HepG2 (cell line): ENCODE data around the gene BCAS3.

Experiments used
- ZFP90 ChIP-seq: sonication (generic); formaldehyde crosslinking; IDR thresholded peaks from 2 replicates; pipeline ENCODE4 v1.8.0; 2022; ENCODE audit warnings: missing genetic modification reagents, mild to moderate bottlenecking, inconsistent platforms, borderline replicate concordance
- TF ChIP-seq, protein P1 (sequence below): IDR thresholded peaks from 2 replicates; pipeline ENCODE4 v1.6.1; 2012; ENCODE audit warnings: low read length, improper control_type of control experiment

GRCh38 chr17:61279476-61280145 lies 602.0 kb downstream of the BCAS3 start:
- TF ChIP-seq, protein P1, sequence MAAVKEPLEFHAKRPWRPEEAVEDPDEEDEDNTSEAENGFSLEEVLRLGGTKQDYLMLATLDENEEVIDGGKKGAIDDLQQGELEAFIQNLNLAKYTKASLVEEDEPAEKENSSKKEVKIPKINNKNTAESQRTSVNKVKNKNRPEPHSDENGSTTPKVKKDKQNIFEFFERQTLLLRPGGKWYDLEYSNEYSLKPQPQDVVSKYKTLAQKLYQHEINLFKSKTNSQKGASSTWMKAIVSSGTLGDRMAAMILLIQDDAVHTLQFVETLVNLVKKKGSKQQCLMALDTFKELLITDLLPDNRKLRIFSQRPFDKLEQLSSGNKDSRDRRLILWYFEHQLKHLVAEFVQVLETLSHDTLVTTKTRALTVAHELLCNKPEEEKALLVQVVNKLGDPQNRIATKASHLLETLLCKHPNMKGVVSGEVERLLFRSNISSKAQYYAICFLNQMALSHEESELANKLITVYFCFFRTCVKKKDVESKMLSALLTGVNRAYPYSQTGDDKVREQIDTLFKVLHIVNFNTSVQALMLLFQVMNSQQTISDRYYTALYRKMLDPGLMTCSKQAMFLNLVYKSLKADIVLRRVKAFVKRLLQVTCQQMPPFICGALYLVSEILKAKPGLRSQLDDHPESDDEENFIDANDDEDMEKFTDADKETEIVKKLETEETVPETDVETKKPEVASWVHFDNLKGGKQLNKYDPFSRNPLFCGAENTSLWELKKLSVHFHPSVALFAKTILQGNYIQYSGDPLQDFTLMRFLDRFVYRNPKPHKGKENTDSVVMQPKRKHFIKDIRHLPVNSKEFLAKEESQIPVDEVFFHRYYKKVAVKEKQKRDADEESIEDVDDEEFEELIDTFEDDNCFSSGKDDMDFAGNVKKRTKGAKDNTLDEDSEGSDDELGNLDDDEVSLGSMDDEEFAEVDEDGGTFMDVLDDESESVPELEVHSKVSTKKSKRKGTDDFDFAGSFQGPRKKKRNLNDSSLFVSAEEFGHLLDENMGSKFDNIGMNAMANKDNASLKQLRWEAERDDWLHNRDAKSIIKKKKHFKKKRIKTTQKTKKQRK: no peak
- no peak for TF ChIP-seq ZFP90 (CRISPR knock-in tag)
